GM13976 (cell line): ENCODE measurements around the gene SH3BP2.

Experiments
- DNase-seq: peaks from one replicate; pipeline ENCODE4 v3.0.0; 2012; ENCODE audit warnings: low spot score
- in situ Hi-C: fragments of 300-500 bp; cut with MboI; formaldehyde crosslinking; loops from one replicate; pipeline ENCODE4 v1.12.0; 2022; ENCODE audit warnings: low sequenced_read_pairs, mixed read lengths, inconsistent platforms; ENCODE audit not compliant: unreplicated experiment
- TF ChIP-seq, protein P1 (sequence below): IDR thresholded peaks from 2 replicates; pipeline ENCODE4 v1.5.1; 2012; ENCODE audit warnings: borderline replicate concordance, mild to moderate bottlenecking; ENCODE audit not compliant: insufficient read depth; ENCODE audit errors: extremely low read depth, missing control alignments, control extremely low read depth

SH3BP2 gene

GRCh38 chr4:2746891-2747695 lies 45.8 kb upstream of the SH3BP2 start:
- TF ChIP-seq, protein P1, sequence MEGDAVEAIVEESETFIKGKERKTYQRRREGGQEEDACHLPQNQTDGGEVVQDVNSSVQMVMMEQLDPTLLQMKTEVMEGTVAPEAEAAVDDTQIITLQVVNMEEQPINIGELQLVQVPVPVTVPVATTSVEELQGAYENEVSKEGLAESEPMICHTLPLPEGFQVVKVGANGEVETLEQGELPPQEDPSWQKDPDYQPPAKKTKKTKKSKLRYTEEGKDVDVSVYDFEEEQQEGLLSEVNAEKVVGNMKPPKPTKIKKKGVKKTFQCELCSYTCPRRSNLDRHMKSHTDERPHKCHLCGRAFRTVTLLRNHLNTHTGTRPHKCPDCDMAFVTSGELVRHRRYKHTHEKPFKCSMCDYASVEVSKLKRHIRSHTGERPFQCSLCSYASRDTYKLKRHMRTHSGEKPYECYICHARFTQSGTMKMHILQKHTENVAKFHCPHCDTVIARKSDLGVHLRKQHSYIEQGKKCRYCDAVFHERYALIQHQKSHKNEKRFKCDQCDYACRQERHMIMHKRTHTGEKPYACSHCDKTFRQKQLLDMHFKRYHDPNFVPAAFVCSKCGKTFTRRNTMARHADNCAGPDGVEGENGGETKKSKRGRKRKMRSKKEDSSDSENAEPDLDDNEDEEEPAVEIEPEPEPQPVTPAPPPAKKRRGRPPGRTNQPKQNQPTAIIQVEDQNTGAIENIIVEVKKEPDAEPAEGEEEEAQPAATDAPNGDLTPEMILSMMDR, result no peak
- DNase-seq, result no peak
- in situ Hi-C loops, result no loop called here

DNA sequence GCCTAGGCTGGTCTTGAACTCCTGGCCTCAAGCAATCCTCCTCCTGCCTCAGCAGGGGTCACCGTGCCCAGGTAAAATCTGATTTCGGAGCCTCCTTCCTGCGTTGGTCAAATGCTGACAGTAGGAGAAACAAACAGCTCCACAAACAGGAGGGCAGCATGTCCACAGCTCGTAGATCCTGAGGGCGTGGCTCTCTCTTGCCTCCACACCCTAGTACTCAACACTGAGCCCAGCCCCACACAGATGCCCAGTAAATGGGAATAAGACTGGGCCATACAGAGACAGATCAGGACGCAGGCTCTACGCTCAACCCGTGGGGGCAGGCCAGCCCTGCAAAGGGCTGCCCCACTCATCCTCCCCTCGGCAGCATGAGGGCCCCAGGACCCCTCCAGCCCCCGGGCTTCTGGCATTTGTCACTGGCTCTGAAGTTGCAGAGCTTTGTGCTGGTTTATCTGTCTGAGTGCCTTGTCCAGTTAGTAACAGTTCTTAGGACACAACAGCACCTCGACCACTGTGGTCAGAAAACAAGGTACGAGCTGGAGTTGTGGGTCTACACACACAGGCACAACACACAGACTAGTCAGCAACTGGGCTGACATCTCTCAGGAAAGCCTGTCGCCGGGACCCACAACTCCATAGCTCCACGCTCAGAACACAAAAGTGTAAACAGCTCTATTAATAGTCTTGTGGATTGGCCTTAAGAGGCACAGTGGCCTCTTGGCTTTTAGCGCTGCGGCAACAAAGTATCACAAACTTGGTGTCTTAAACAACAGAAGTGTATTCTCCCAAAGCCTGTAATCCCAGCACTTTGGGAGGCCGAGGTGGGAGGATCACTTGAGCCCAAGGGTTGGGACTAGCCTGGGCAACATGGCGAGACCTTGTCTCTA lies 41.9 kb upstream of the SH3BP2 start:
- TF ChIP-seq, protein P1, result no peak
- in situ Hi-C loops, result no loop called here

GRCh38 chr4:2753436-2753835 lies 39.4 kb upstream of the SH3BP2 start:
- in situ Hi-C loops, result no loop called here
- TF ChIP-seq, protein P1, result no peak

More for the DNA sequence above, 41.9 kb upstream of the SH3BP2 start:
- no peak for DNase-seq

DNA sequence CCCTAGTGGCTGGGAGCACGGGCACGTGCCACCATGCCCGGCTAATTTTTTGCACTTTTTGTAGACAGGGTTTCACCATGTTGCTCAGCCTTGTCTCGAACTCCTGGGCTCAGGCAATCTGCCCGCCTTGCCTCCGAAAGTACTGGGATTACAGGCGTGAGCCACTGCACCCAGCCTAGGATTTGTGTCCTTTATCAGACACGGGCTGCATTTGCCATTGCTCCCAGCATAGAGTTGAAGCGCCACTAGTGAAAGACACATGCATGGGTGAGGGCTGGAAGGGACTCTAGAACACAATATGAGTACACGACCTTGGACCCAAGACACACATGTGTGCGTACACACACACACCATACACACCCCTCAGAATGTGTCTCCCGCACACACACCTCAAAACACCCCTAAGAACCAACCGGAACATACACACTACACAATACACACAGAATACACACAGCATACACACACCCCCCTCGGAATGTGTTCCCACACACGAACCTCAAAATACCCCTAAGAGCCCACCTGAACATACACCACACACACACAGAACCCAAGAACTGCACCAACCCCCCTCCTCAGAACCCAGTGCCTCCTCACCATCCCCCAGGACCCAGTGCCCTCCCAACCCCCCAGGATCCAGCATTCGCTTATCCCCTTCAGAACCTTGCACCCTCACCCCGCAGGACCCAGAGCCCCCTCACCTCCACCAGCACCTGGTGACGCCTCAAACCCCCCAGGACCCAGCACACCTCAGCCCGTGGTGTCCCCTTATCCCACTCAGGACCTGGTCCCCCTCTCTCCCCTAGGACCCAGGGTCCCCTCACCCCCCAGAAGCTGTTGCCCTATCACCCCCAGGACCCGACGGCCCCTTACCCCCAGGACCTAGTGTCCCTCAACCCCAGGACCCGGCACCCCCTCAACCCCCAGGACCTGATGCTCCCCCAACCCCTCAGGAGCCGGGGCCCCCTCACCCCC lies 37.8 kb upstream of the SH3BP2 start:
- no peak for DNase-seq
- in situ Hi-C loops, result no loop called here
- TF ChIP-seq, protein P1, result no peak

More at GRCh38 chr4:2753436-2753835, 39.4 kb upstream of the SH3BP2 start:
- no peak for DNase-seq

DNA sequence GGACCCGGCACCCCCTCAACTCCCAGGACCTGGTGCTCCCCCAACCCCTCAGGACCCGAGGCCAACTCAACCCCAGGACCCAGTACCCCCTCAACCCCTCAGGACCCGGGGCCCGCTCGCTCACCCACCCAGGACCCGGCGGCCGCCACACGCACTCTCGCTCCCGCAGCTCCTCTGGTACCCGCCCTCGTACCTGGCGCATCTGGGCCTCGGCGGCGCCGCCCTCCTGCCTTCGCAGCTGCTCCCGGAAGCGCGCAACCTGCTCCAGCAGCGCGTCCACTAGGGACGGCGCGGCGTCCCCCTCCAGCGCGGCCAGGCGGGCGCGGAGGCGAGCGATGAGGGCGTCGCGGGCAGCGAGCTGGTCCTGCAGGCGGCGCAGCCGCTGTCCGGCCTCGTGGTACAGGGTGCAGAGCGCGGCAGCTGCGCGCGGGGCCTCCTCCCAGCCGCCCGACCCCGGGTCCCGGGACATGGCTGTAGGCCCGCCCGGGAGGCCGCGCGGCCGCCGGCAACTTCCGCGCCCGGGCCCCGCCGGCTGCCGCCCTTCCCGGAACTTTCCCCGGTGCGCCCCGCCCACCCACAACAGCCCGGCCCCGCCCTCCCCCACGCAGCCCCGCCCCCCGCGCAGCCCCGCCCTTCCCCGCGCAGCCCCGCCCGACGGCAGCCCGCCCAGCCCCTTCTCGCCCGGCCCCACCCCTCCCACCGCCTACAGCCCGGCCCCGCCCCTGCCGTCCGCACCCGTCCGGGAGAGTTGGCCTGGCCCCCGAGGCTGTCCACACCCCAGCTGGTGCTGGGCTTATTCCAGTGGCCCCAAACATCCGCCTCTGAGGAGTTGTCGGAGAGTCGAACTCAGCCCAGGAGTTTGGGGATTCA lies 36.8 kb upstream of the SH3BP2 start, which contains the start of gene TNIP2:
Gene TNIP2 (minus strand): TSS at position 516 of the 870 bp plus-strand sequence. CDS start 47 bp downstream, at position 469.
- TF ChIP-seq, protein P1, result peak; percentile 28
- in situ Hi-C loops, result no loop called here
- DNase-seq, result peak; percentile 98
